D721Med (cell line): ENCODE results near the gene SFTA2.

Source experiments
- DNase-seq: peaks from one replicate; pipeline ENCODE4 v3.0.0; 2011; ENCODE audit warnings: low spot score; ENCODE audit not compliant: insufficient read length
- FAIRE-seq: peaks from 2 replicates; lab custom pipeline; 2011; peaks lifted over from hg19 to GRCh38; lab: Jason Lieb, UNC
- CTCF ChIP-seq: IDR thresholded peaks from 2 replicates; pipeline ENCODE4 v1.5.1; 2012; ENCODE audit warnings: mild to moderate bottlenecking, control low read depth; ENCODE audit not compliant: insufficient read depth; ENCODE audit errors: missing control alignments

The SFTA2 gene

GRCh38 chr6:30889921-30890645, 41.9 kb downstream of the SFTA2 start:
- DNase-seq, result no peak
- TF ChIP-seq CTCF, result no peak
- FAIRE-seq, result no peak

- TF ChIP-seq CTCF, result no peak
- no peak for DNase-seq
- FAIRE-seq, result no peak
These were observed 42.5 kb downstream of the SFTA2 start for GRCh38 chr6:30889496-30889885.

- no peak for DNase-seq
- no peak for FAIRE-seq
- TF ChIP-seq CTCF, result no peak
These were observed 43.0 kb downstream of the SFTA2 start for GRCh38 chr6:30888816-30889495.

GRCh38 chr6:30887901-30888815, 43.8 kb downstream of the SFTA2 start:
- FAIRE-seq (no peak), DNase-seq (no peak)
- TF ChIP-seq CTCF, result no peak

- DNase-seq, result no peak
- TF ChIP-seq CTCF, result no peak
- FAIRE-seq, result no peak
These were observed 45.1 kb downstream of the SFTA2 start for GRCh38 chr6:30886897-30887255.

GRCh38 chr6:30885999-30886896, 45.7 kb downstream of the SFTA2 start:
- FAIRE-seq, result no peak
- TF ChIP-seq CTCF, result no peak
- peak; percentile 69 for DNase-seq
